Naive thymus-derived CD4-positive, alpha-beta T cell (primary cell): ENCODE results near the gene CHST3. TPM values are rescaled to one million over a fixed set of nuclear protein-coding genes. Genes with fewer than 3 reads are reported as not detected.

ENCODE experiments used
- ATAC-seq: fragments of 150-1000 bp; cut with Tn5 transposase; 2 replicates; pipeline ENCODE4 v1.10.0; 2021; ENCODE audit warnings: mild to moderate bottlenecking, moderate library complexity
- CTCF ChIA-PET: fragments of 350-600 bp; sonication (Branson Sonifier 250); formaldehyde crosslinking; loops from one replicate; lab custom pipeline; 2021; ENCODE audit warnings: antibody characterized with exemption; lab: Charles Lee
- POLR2A ChIA-PET: fragments of 350-600 bp; sonication (Branson Sonifier 250); formaldehyde crosslinking; loops from one replicate; lab custom pipeline; 2021; ENCODE audit warnings: antibody characterized with exemption, inconsistent platforms; lab: Charles Lee
- DNase-seq, 9 donors: peaks; one replicate each; pipeline versions ENCODE4 v3.0.0 to v3.0.0-alpha.2; 2020 to 2022; ENCODE audit warnings: mixed read lengths in 1 of 9
- H3K27ac ChIP-seq: one replicate; pipeline ENCODE4 v1.7.0; 2013; ENCODE audit warnings: mild to moderate bottlenecking, low read depth, low read length, moderate library complexity
- H3K27me3 ChIP-seq, 2 donors: one replicate each; pipeline ENCODE4 v1.7.0; 2013; ENCODE audit warnings: low read length in 2 of 2, mild to moderate bottlenecking in 2 of 2, moderate library complexity in 2 of 2; ENCODE audit not compliant: control insufficient read depth in 2 of 2, insufficient read depth in 2 of 2
- H3K36me3 ChIP-seq, 3 experiments: 1 replicate in 2 of 3; 2 replicates in 1 of 3; pipeline ENCODE4 v1.7.0; 2013; ENCODE audit warnings: low read length in 3 of 3, mild to moderate bottlenecking in 3 of 3, moderate library complexity in 1 of 3; ENCODE audit not compliant: insufficient read depth in 3 of 3, control insufficient read depth in 2 of 3
- H3K4me1 ChIP-seq, 2 donors: one replicate each; pipeline ENCODE4 v1.7.0; 2013; ENCODE audit warnings: low read length in 2 of 2, mild to moderate bottlenecking in 2 of 2, moderate library complexity in 1 of 2; ENCODE audit not compliant: control insufficient read depth in 2 of 2, insufficient read depth in 2 of 2
- H3K4me3 ChIP-seq: 2 replicates; pipeline ENCODE4 v1.7.0; 2013; ENCODE audit warnings: mild to moderate bottlenecking, low read length
- H3K9me3 ChIP-seq, 3 experiments: 1 replicate in 2 of 3; 2 replicates in 1 of 3; pipeline ENCODE4 v1.7.0; 2013; ENCODE audit warnings: low read length in 3 of 3; ENCODE audit not compliant: control insufficient read depth in 2 of 3
- H3K27ac Mint-ChIP-seq, 9 donors: one replicate each; pipeline ENCODE4 v1.8.0; 2020 to 2022; ENCODE audit warnings: mixed read lengths in 9 of 9, mild to moderate bottlenecking in 8 of 9, moderate library complexity in 5 of 9, inconsistent platforms in 2 of 9
- H3K27me3 Mint-ChIP-seq, 5 donors: one replicate each; pipeline ENCODE4 v1.8.0; 2021 to 2022; ENCODE audit warnings: mixed read lengths in 5 of 5, mild to moderate bottlenecking in 1 of 5
- H3K36me3 Mint-ChIP-seq, 5 donors: one replicate each; pipeline ENCODE4 v1.8.0; 2020 to 2022; ENCODE audit warnings: mixed read lengths in 5 of 5, mild to moderate bottlenecking in 3 of 5, inconsistent platforms in 1 of 5
- H3K4me1 Mint-ChIP-seq, 7 donors: one replicate each; pipeline ENCODE4 v1.8.0; 2020 to 2022; ENCODE audit warnings: mixed read lengths in 7 of 7, mild to moderate bottlenecking in 3 of 7, inconsistent platforms in 1 of 7
- H3K4me3 Mint-ChIP-seq, 10 donors: one replicate each; pipeline ENCODE4 v1.8.0; 2020 to 2022; ENCODE audit warnings: mild to moderate bottlenecking in 10 of 10, mixed read lengths in 10 of 10, moderate library complexity in 6 of 10, inconsistent platforms in 2 of 10
- H3K9me3 Mint-ChIP-seq, 11 donors: one replicate each; pipeline ENCODE4 v1.8.0; 2020 to 2022; ENCODE audit warnings: mixed read lengths in 11 of 11, mild to moderate bottlenecking in 4 of 11, inconsistent platforms in 1 of 11, moderate library complexity in 1 of 11
- intact Hi-C, 2 donors: fragments of 100-400 bp; cut with micrococcal nuclease; formaldehyde crosslinking; loops; one replicate each; pipeline ENCODE4 v1.15.1; 2023
- polyA plus RNA-seq, 2 donors: library from polyadenylated mRNA; unstranded; fragments of 300-500 nt; fragmentation: Illumina TruSeq; gene quantifications; one replicate each; pipeline ENCODE4 v1.2.3, GENCODE V29; 2021
- total RNA-seq, 6 experiments: library from RNA in 5 of 6; stranded (reverse) in 5 of 6; gene quantifications; 1 replicate in 5 of 6; 2 replicates in 1 of 6; pipeline ENCODE4 v1.2.3 and lab custom pipeline; 2021 to 2026

Gene CHST3
- total and polyA plus RNA-seq, 7 experiments from 2014 or later, result 0.05 TPM; not detected in 6

GRCh38 chr10:71971311-71971731, 7.1 kb downstream of the CHST3 start:
- POLR2A ChIA-PET, result no interaction called here
- CTCF ChIA-PET, result interaction anchor here (1.2 kb wide), 1 partner anchor 75 kb away, joined by 6 read pairs; no protein-coding TSS in a partner anchor
- Mint-ChIP-seq H3K9me3 (no peaks in the 10 kb centered on the region), H3K27ac (peak overlapping the region in 1 of 9 donors; percentile 41), H3K27me3 (peaks cover 4 to 16% (median 5%) of the 10 kb centered on the region in 5 donors), H3K4me1 (peaks cover 0 to 12% (median 4%) of the 10 kb centered on the region in 7 donors), H3K36me3 (no peaks in the 10 kb centered on the region), H3K4me3 (no peak overlapping the region)
- no peaks in the 10 kb centered on the region for H3K4me1 ChIP-seq
- DNase-seq, result no peak
- no peak overlapping the region for H3K4me3 ChIP-seq
- no peaks in the 10 kb centered on the region for H3K36me3 ChIP-seq
- ATAC-seq, result no peak
- no peaks in the 10 kb centered on the region for H3K27me3 ChIP-seq
- intact Hi-C loops, result no loop called here
- no peaks in the 10 kb centered on the region for H3K9me3 ChIP-seq
- H3K27ac ChIP-seq, result no peak overlapping the region

GRCh38 chr10:71971769-71972555, 7.8 kb downstream of the CHST3 start:
- H3K27me3 ChIP-seq, result no peaks in the 10 kb centered on the region
- Mint-ChIP-seq H3K27ac (peak overlapping the region in 1 of 9 donors; percentile 8), H3K4me1 (peaks cover 0 to 12% (median 4%) of the 10 kb centered on the region in 7 donors), H3K9me3 (no peaks in the 10 kb centered on the region), H3K4me3 (no peak overlapping the region), H3K27me3 (peaks cover 0 to 11% (median 0%) of the 10 kb centered on the region in 5 donors), H3K36me3 (no peaks in the 10 kb centered on the region)
- intact Hi-C loops, result no loop called here
- DNase-seq, result no peak
- no peak for ATAC-seq
- CTCF ChIA-PET, result interaction anchor here (1.2 kb wide), 1 partner anchor 75 kb away, joined by 6 read pairs; no protein-coding TSS in a partner anchor
- no peak overlapping the region for H3K27ac ChIP-seq
- POLR2A ChIA-PET, result no interaction called here
- H3K36me3 ChIP-seq, result no peaks in the 10 kb centered on the region
- no peaks in the 10 kb centered on the region for H3K9me3 ChIP-seq
- H3K4me1 ChIP-seq, result no peaks in the 10 kb centered on the region
- H3K4me3 ChIP-seq, result no peak overlapping the region

- H3K4me1 Mint-ChIP-seq, result peaks cover 0 to 12% (median 4%) of the 10 kb centered on the region in 7 donors
- DNase-seq, result no peak
- H3K27me3 ChIP-seq, result no peaks in the 10 kb centered on the region
- peak overlapping the region in 1 of 9 donors; percentile 26 for H3K27ac Mint-ChIP-seq
- no peaks in the 10 kb centered on the region for H3K36me3 ChIP-seq
- no peak overlapping the region for H3K27ac ChIP-seq
- H3K4me1 ChIP-seq, result no peaks in the 10 kb centered on the region
- CTCF ChIA-PET, result interaction anchor here (1.4 kb wide), 1 partner anchor 77 kb away, joined by 4 read pairs; no protein-coding TSS in a partner anchor
- no peak for ATAC-seq
- H3K4me3 Mint-ChIP-seq, result peak overlapping the region in 1 of 10 donors; percentile 27
- H3K4me3 ChIP-seq, result no peak overlapping the region
- no peaks in the 10 kb centered on the region for H3K36me3 Mint-ChIP-seq
- H3K27me3 Mint-ChIP-seq, result peaks cover 0 to 5% (median 0%) of the 10 kb centered on the region in 5 donors
- intact Hi-C loops, result no loop called here
- no peaks in the 10 kb centered on the region for H3K9me3 ChIP-seq
- POLR2A ChIA-PET, result no interaction called here
- H3K9me3 Mint-ChIP-seq, result no peaks in the 10 kb centered on the region
These were observed 8.8 kb downstream of the CHST3 start for GRCh38 chr10:71972746-71973695.

- POLR2A ChIA-PET, result no interaction called here
- CTCF ChIA-PET, result interaction anchor here (1.4 kb wide), 1 partner anchor 78 kb away, joined by 4 read pairs; no protein-coding TSS in a partner anchor
- no peaks in the 10 kb centered on the region for H3K36me3 Mint-ChIP-seq
- Histone ChIP-seq H3K27ac (no peak overlapping the region), H3K9me3 (no peaks in the 10 kb centered on the region), H3K4me1 (no peaks in the 10 kb centered on the region), H3K4me3 (no peak overlapping the region), H3K27me3 (no peaks in the 10 kb centered on the region), H3K36me3 (no peaks in the 10 kb centered on the region)
- ATAC-seq, result no peak
- H3K27ac Mint-ChIP-seq, result peak overlapping the region in 1 of 9 donors; percentile 26
- intact Hi-C loops, result no loop called here
- no peak for DNase-seq
- H3K27me3 Mint-ChIP-seq, result no peaks in the 10 kb centered on the region
- H3K9me3 Mint-ChIP-seq, result no peaks in the 10 kb centered on the region
- H3K4me1 Mint-ChIP-seq, result peaks cover 0 to 12% (median 4%) of the 10 kb centered on the region in 7 donors
- H3K4me3 Mint-ChIP-seq, result peak overlapping the region in 1 of 10 donors; percentile 27
These were observed 9.7 kb downstream of the CHST3 start for GRCh38 chr10:71973777-71974488.

- H3K4me1 ChIP-seq, result no peaks in the 10 kb centered on the region
- POLR2A ChIA-PET, result no interaction called here
- intact Hi-C loops, result no loop called here
- H3K36me3 ChIP-seq, result no peaks in the 10 kb centered on the region
- H3K27me3 ChIP-seq, result no peaks in the 10 kb centered on the region
- H3K4me1 Mint-ChIP-seq, result peaks cover 0 to 12% (median 4%) of the 10 kb centered on the region in 7 donors
- H3K27ac ChIP-seq, result no peak overlapping the region
- H3K4me3 Mint-ChIP-seq, result no peak overlapping the region
- no peak overlapping the region for H3K27ac Mint-ChIP-seq
- H3K4me3 ChIP-seq, result no peak overlapping the region
- CTCF ChIA-PET, result interaction anchor here (1.4 kb wide), 1 partner anchor 78 kb away, joined by 4 read pairs; no protein-coding TSS in a partner anchor
- H3K27me3 Mint-ChIP-seq, result no peaks in the 10 kb centered on the region
- H3K9me3 Mint-ChIP-seq, result no peaks in the 10 kb centered on the region
- H3K36me3 Mint-ChIP-seq, result no peaks in the 10 kb centered on the region
- no peaks in the 10 kb centered on the region for H3K9me3 ChIP-seq
- DNase-seq (peak in 1 of 9 donors; percentile 40), ATAC-seq (peak; percentile 18)
These were observed 10.4 kb downstream of the CHST3 start for GRCh38 chr10:71974489-71975021.
